Natural killer cell (primary cell): Measurements from ENCODE around the gene TIMM23. TPM values are rescaled to one million over a fixed set of nuclear protein-coding genes. Genes with fewer than 3 reads are reported as not detected.
"Not testable (repeated sequence)": the region's sequence is repeated elsewhere in the genome, so short reads cannot be mapped to it uniquely, and the experiment has no call there.

ENCODE experiments used
- ATAC-seq, 3 donors: fragments of 150-1000 bp in 2 of 3; fragments of 200-7000 bp in 1 of 3; cut with Tn5 transposase; 1 replicate in 1 of 3; 2 replicates in 2 of 3; pipeline ENCODE4 v1.10.0; 2021; ENCODE audit warnings: mild to moderate bottlenecking in 2 of 3, moderate library complexity in 2 of 3
- DNase-seq, 2 donors: peaks; one replicate each; pipeline versions ENCODE4 v3.0.0 to v3.0.0-alpha.2; 2013 to 2021; ENCODE audit warnings: mixed read lengths in 1 of 2
- H3K27ac ChIP-seq: one replicate; pipeline ENCODE4 v1.5.1; 2013; ENCODE audit warnings: mild to moderate bottlenecking, low read length
- H3K27me3 ChIP-seq: one replicate; pipeline ENCODE4 v1.6.1; 2013; ENCODE audit warnings: low read length; ENCODE audit not compliant: control insufficient read depth, insufficient read depth
- H3K36me3 ChIP-seq: one replicate; pipeline ENCODE4 v1.6.1; 2013; ENCODE audit warnings: low read length; ENCODE audit not compliant: control insufficient read depth, insufficient read depth
- H3K4me1 ChIP-seq: one replicate; pipeline ENCODE4 v1.6.1; 2013; ENCODE audit warnings: low read length; ENCODE audit not compliant: control insufficient read depth, insufficient read depth
- H3K4me3 ChIP-seq: one replicate; pipeline ENCODE4 v1.5.1; 2013; ENCODE audit warnings: low read length
- H3K9me3 ChIP-seq: one replicate; pipeline ENCODE4 v1.6.1; 2013; ENCODE audit warnings: low read length; ENCODE audit not compliant: control insufficient read depth, insufficient read depth
- H3K27ac Mint-ChIP-seq, 2 donors: one replicate each; pipeline ENCODE4 v1.8.0; 2022; ENCODE audit warnings: mild to moderate bottlenecking in 2 of 2, mixed read lengths in 2 of 2, moderate library complexity in 1 of 2
- H3K27me3 Mint-ChIP-seq, 2 donors: one replicate each; pipeline ENCODE4 v1.8.0; 2022; ENCODE audit warnings: low read depth in 2 of 2, mixed read lengths in 2 of 2
- H3K36me3 Mint-ChIP-seq: one replicate; pipeline ENCODE4 v1.8.0; 2022; ENCODE audit warnings: mixed read lengths
- H3K4me1 Mint-ChIP-seq, 2 donors: one replicate each; pipeline ENCODE4 v1.8.0; 2022; ENCODE audit warnings: mixed read lengths in 2 of 2
- H3K4me3 Mint-ChIP-seq: one replicate; pipeline ENCODE4 v1.8.0; 2022; ENCODE audit warnings: mild to moderate bottlenecking, moderate library complexity, mixed read lengths
- H3K9me3 Mint-ChIP-seq, 2 donors: one replicate each; pipeline ENCODE4 v1.8.0; 2022; ENCODE audit warnings: mixed read lengths in 2 of 2
- WGBS: methylation state at CpG from one replicate; pipeline ENCODE4 v1.1.7; 2013; ENCODE audit warnings: missing lambda C conversion rate; ENCODE audit not compliant: insufficient coverage; 5-methylcytosine and 5-hydroxymethylcytosine counted together
- intact Hi-C: fragments of 100-400 bp; cut with micrococcal nuclease; formaldehyde crosslinking; loops from one replicate; pipeline ENCODE4 v1.14.2; 2022
- total RNA-seq, 4 donors: library from RNA; stranded (reverse); fragments of 120-200 nt in 1 of 4; gene quantifications; one replicate each; pipeline versions ENCODE4 v1.2.3 to v1.2.4, GENCODE V29; 2013 to 2022

TIMM23 gene
- total RNA-seq = 10 to 100 TPM; 26.9 to 31.5 (median 27.3) TPM
- 30.6 TPM for total RNA-seq (2013)

- H3K36me3 Mint-ChIP-seq = not testable (repeated sequence)
- WGBS = under 1% methylated on average over 60 of the region's 60 CpGs
Measured at GRCh38 chr10:45972106-45972812, at the start of gene TIMM23. TSS of gene TIMM23 (plus strand) at chr10:45972489. CDS start at chr10:45972625, 136 bp downstream.

GRCh38 chr10:45926790-45927189, 45.5 kb upstream of the TIMM23 start:
- H3K9me3 ChIP-seq, H3K4me1 ChIP-seq, H3K27me3 ChIP-seq, ATAC-seq, H3K27me3 Mint-ChIP-seq, H3K4me3 Mint-ChIP-seq, DNase-seq, H3K36me3 ChIP-seq, H3K36me3 Mint-ChIP-seq, H3K4me3 ChIP-seq, H3K27ac Mint-ChIP-seq, H3K9me3 Mint-ChIP-seq, H3K4me1 Mint-ChIP-seq, H3K27ac ChIP-seq, intact Hi-C loops: not testable (repeated sequence)
- WGBS = 100% methylated on average over 1 of the region's 1 CpG

More at GRCh38 chr10:45972106-45972812, at the start of gene TIMM23:
- H3K9me3 Mint-ChIP-seq, H3K27me3 Mint-ChIP-seq, H3K36me3 ChIP-seq, H3K9me3 ChIP-seq, H3K27me3 ChIP-seq: not testable (repeated sequence)
- Mint-ChIP-seq H3K4me3 (peak within 1 kb of the TSS; percentile 98), H3K27ac (peak within 1 kb of the TSS; percentile 92 to 98), H3K4me1 (peaks cover 47 to 48% of the 10 kb centered on the region in 2 donors)
- intact Hi-C loops = loop anchor here (5.0 kb wide), 1 partner anchor 55 kb away; no protein-coding TSS in a partner anchor
- DNase-seq = peak; percentile 86 to 91
- peak; percentile 89 to 94 (median 93) for ATAC-seq
- peak within 1 kb of the TSS; percentile 57 for H3K27ac ChIP-seq
- peak within 1 kb of the TSS; percentile 61 for H3K4me3 ChIP-seq
- peaks cover 15% of the 10 kb centered on the region for H3K4me1 ChIP-seq

DNA sequence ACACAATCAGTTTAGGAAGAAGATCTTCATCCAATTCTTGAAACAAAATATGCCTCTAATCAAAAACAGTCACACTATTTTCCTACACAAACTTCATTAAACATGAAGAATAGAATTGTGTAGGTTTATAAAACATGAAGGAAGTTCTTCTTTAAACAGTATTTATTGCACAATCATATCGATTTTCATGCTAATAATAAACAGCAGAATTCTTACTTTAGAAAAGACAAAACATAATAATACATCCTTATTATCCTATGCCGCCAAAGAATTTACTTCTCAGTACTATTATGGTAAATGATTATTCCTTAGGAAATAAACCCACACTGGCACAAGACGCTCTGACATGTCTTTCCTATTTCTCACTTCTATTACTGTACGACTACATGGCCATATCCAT, 41.0 kb upstream of the TIMM23 start:
- H3K36me3 ChIP-seq, H3K27me3 Mint-ChIP-seq, H3K4me1 Mint-ChIP-seq, DNase-seq, ATAC-seq, H3K27me3 ChIP-seq, H3K9me3 ChIP-seq, H3K4me3 Mint-ChIP-seq, H3K9me3 Mint-ChIP-seq, H3K4me1 ChIP-seq, H3K4me3 ChIP-seq, H3K36me3 Mint-ChIP-seq, intact Hi-C loops, H3K27ac Mint-ChIP-seq, H3K27ac ChIP-seq: not testable (repeated sequence)
- no CpG with 5 or more reads among the region's 4 CpGs for WGBS

DNA sequence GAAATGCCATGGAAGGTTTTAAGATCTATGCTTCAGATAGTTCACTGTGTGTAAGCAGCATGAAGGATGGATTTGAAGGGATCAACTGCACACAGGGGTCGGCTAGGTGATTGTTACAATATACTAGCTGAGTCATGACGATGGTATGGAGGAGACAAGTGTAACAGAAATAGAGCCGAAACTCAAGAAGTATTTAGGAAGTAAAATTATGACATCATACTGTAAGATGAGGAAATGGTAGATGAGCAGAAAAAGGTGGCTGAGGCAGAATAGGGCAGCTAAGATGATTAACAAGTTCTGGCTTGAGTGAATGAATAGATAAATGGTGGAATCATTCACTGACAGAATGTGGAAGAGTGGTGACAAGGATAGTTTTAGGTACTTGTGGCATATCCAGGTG, 37.5 kb upstream of the TIMM23 start:
- H3K4me3 Mint-ChIP-seq, DNase-seq, H3K36me3 ChIP-seq, H3K4me1 ChIP-seq, H3K27me3 ChIP-seq, intact Hi-C loops, H3K27ac ChIP-seq, H3K27ac Mint-ChIP-seq, H3K9me3 Mint-ChIP-seq, H3K36me3 Mint-ChIP-seq, H3K4me3 ChIP-seq, H3K27me3 Mint-ChIP-seq, H3K4me1 Mint-ChIP-seq, ATAC-seq, H3K9me3 ChIP-seq: not testable (repeated sequence)
- WGBS = 100% methylated on average over 2 of the region's 3 CpGs

- WGBS = 100% methylated on average over 1 of the region's 2 CpGs
Measured at GRCh38 chr10:45939176-45939697, 33.1 kb upstream of the TIMM23 start.

DNA sequence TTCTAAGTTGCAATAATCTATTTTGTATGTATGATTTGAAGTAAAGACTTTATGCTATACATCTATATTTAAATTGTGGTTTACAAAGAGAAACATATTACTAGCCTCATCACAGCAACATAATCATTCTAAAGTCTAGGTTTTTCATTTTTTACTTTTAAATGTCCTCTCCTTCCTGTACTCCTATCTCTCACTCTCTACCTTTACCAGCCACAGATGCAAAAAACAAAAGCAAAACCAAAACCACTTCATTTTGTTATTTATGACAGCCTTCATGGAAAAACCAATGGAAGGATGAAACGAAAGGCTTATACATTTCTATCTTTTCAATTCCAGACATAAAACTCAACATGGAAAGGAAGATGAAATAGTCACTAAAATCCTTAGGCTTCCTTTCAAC, 31.1 kb upstream of the TIMM23 start:
- H3K4me3 Mint-ChIP-seq, intact Hi-C loops, DNase-seq, H3K27ac Mint-ChIP-seq, H3K36me3 Mint-ChIP-seq, H3K27me3 Mint-ChIP-seq, H3K4me1 ChIP-seq, H3K4me3 ChIP-seq, H3K4me1 Mint-ChIP-seq, ATAC-seq, H3K36me3 ChIP-seq, H3K27ac ChIP-seq, H3K9me3 Mint-ChIP-seq, H3K9me3 ChIP-seq, H3K27me3 ChIP-seq: not testable (repeated sequence)
- WGBS = no CpG with 5 or more reads among the region's 1 CpG

More at GRCh38 chr10:45939176-45939697, 33.1 kb upstream of the TIMM23 start:
- H3K36me3 Mint-ChIP-seq, H3K4me3 ChIP-seq, ATAC-seq, H3K27me3 ChIP-seq, H3K27ac ChIP-seq, H3K36me3 ChIP-seq, H3K27me3 Mint-ChIP-seq, H3K4me1 ChIP-seq, H3K27ac Mint-ChIP-seq, intact Hi-C loops, H3K9me3 ChIP-seq, H3K9me3 Mint-ChIP-seq, H3K4me1 Mint-ChIP-seq, DNase-seq, H3K4me3 Mint-ChIP-seq: not testable (repeated sequence)

DNA sequence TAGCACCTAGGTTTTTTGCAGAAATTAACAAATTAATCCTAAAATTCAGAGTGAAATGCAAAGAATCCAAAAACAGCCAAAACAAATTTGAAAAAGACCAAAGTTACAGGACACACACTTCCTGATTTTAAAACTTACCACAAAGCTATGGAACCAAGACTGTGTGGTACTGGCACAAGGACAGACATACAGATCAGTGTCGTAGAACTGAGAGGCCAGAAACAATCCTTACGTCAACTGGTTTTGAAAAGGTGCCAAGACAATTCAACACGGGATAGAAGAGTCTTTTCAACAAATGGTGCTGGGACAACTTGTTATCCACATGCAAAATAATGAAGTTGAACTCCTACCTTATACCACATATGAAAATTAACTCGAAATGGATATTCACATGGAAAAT, 26.8 kb upstream of the TIMM23 start:
- H3K27me3 Mint-ChIP-seq, H3K27ac ChIP-seq, ATAC-seq, H3K27me3 ChIP-seq, H3K9me3 ChIP-seq, DNase-seq, H3K4me3 Mint-ChIP-seq, H3K4me1 Mint-ChIP-seq, H3K9me3 Mint-ChIP-seq, H3K27ac Mint-ChIP-seq, H3K36me3 Mint-ChIP-seq, H3K4me1 ChIP-seq, intact Hi-C loops, H3K36me3 ChIP-seq, H3K4me3 ChIP-seq: not testable (repeated sequence)
- 91% methylated on average over 3 of the region's 4 CpGs for WGBS

GRCh38 chr10:45947363-45947762, 24.9 kb upstream of the TIMM23 start:
- H3K27me3 ChIP-seq, H3K4me1 Mint-ChIP-seq, H3K36me3 ChIP-seq, H3K27ac Mint-ChIP-seq, ATAC-seq, intact Hi-C loops, H3K4me3 ChIP-seq, H3K36me3 Mint-ChIP-seq, H3K27me3 Mint-ChIP-seq, H3K4me3 Mint-ChIP-seq, H3K4me1 ChIP-seq, H3K9me3 Mint-ChIP-seq, DNase-seq, H3K27ac ChIP-seq, H3K9me3 ChIP-seq: not testable (repeated sequence)
- no CpG with 5 or more reads among the region's 1 CpG for WGBS
